ENCODE results near the gene EBF3. TPM values are rescaled to one million over a fixed set of nuclear protein-coding genes. Genes with fewer than 3 reads are reported as not detected.

Gene EBF3
- total RNA-seq, 1 experiment from 2014 or later = 3.0 TPM

DNA sequence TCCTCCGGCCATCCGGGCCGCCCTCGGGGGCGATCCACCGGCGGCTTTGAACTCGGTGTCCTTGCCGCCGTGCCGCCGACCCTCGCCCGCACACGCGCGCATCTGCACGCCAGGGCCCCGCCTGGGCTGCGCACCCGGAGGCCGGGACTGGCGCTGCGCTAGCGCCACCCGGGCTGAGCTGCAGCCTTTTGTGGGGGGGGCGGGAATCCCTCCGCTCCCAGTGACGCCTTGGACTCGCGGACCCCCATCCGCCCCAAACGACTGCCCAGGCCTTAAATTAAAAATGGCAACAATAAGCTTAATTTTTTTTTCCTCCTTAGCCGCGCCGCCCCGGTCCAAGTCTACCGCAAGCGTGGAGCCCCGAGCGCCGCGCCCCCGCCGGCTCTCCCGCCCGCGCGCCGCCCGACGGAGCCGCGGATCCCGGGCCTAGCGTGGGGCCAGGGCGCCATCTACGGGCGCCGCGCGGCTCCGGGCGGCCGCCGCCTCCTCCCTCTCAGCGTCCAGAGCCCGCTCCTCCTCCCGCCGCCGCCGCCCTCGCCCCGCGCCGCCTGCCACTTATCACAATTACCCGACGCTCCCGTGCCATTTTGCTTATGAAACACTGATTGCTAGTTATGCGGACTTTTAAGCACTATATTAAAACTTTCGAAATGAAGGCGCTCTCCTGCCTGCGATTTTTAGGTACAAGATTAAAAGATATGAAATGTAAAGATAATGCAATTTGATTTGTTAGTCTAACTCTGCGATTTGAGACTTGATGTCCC is 7.5 kb upstream of the EBF3 start:
- DNase-seq (ENCODE audit: low read depth) = peak; percentile 63

- peak; percentile 24 for DNase-seq (ENCODE audit: low read depth)
These were observed 6.6 kb upstream of the EBF3 start for GRCh38 chr10:129970465-129971364.

GRCh38 chr10:129969911-129970464 is 5.9 kb upstream of the EBF3 start:
- DNase-seq (ENCODE audit: low read depth) = no peak

DNA sequence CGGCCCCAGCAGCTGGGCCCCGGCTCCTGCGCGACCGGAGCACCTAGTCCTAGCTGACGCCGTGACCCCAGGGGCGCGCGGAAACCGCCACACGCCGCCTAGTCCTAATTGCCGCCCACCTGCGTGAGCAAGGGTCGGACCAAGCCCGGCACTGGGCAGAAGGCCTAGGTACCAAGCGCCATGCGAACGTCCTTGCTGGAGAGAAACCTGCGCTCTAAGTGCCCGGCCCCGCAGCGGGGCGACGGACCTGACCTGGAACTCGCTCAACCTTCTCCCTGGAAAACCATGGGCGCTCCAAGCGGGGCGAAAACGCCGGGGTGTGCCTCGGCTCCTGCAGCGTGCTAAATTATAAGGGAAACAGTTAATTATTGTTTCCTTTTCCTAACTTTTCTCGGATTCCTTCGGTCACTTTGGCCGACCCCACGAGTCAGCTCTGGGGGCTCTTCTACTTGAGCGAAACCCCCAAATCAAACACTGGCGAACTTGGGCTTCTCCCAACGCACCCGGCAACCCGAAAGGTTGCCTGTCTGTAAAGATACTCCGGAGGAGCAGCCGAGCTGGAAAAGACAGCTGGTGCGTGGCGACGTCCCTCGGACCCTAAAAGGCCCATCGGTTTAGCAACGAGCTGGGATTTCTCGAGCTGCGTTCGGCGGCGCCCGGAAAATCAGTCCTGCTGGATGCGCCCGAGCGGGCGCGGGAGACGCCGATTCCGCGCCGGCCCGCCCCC is 5.3 kb upstream of the EBF3 start:
- no peak for DNase-seq (ENCODE audit: low read depth)

DNA sequence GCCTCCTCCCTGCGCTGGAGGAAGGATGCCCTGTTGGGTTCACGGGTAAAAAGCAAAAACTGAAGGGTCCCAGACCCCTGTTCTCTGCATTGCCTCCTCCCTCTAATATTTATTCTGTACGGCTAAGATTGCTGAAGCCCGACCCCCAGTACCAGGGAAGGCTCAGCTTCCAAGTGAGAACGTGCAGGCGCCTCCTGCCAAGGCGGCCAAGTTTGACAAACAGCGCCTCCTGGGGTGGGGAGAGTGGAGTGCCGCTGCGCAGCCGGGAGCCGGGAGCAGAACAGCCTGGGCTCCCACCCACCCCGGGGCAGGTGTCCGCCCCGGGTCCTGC is 4.7 kb upstream of the EBF3 start:
- peak; percentile 31 for DNase-seq (ENCODE audit: low read depth)

DNA sequence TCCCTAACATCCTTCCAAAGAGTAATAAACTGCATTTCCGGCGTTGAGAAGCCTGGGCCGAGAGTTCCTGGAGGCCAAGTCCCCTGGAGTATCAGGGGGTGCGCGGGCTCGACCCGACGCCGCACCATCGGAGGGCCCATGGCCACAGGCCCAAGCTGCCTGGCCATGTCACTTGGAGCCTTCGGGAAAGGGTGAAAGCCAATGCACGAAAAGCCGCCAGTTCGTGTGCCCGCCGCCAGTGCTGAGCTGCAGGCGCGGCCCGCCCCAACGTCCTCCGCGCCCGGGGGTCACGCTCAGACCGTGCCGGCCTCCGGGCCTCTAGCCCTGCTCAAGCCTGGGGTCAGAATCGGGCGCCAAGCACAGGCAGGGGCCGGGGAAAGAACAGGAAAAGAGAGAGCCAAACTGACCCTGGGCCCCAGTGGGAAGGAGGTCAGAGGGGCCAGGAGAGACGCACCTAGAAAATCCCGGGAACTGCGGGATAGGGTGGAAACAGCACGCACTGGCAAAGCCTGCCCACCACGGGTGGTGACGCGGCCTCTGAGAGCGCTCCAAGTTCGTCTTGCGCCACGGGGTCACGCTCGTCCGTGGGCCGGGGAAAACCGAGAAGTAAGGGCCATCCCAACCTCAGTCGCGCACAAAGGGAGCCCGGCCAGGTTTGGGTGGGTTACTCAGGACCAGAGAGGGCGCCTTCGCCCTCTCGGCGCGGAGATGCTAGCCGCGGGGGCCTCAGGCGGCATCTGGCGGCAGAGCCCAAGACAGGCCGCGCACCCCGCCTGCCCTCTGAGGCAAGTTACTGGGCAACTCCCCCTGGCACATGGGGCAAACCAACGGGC is 4.2 kb upstream of the EBF3 start:
- no peak for DNase-seq (ENCODE audit: low read depth)

- no peak for DNase-seq (ENCODE audit: low read depth)
These were observed 3.5 kb upstream of the EBF3 start for GRCh38 chr10:129967579-129968019.

DNA sequence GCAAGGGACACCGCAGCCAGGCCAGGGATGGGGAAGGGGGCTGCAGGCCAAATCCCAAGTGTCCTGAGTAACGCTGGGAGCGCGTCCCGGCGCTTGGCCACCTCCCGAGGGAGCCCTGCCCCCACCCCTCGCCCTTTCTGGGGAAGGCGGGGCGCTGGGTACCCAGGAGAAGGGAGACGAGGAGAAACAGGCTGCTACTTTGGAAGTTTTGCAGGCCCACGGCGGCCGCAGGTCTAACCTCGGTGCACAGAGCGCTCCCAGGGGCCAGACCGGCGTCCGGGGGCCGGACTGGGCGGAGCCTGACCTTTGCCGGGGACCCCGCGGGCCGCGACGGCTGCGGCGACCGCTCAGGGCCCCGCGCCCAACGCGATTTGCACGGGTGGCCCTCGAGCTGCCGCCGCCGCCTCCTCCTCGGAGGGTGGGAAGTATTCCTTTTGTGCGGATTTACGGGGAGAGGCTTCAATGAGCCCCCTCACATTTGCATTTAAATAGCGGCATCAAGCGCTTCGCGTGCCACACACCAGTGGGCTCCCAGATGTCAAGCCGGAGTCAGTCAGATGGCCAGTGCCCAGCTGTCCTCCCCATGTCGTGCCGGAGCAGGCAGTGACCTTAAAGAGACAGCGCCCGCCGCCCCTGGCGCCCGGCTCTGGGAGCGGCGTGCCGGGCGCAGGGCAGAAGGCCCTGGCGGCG is 3.0 kb upstream of the EBF3 start:
- DNase-seq (ENCODE audit: low read depth) = no peak

GRCh38 chr10:129966370-129966888 is 2.4 kb upstream of the EBF3 start:
- DNase-seq (ENCODE audit: low read depth) = no peak

DNA sequence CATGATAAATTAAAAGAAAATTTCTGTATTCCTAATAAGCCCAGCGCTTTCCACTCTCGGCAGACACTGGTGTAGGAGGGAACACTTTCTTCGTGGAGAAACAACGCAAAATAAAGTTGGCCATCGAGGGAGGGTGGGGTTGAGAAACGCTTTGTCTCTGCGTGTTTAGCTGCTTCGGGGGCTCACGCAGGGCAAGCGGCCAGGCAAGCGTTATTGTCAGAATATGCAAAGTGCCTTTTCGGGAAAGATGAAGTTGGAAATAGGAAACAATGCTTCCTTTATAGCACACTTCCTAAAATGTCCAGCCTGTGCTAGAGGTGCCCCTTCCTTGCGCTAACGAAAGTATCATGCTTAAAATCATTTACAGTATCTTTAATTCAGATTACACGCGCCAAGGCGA is 1.9 kb upstream of the EBF3 start:
- no peak for DNase-seq (ENCODE audit: low read depth)

DNA sequence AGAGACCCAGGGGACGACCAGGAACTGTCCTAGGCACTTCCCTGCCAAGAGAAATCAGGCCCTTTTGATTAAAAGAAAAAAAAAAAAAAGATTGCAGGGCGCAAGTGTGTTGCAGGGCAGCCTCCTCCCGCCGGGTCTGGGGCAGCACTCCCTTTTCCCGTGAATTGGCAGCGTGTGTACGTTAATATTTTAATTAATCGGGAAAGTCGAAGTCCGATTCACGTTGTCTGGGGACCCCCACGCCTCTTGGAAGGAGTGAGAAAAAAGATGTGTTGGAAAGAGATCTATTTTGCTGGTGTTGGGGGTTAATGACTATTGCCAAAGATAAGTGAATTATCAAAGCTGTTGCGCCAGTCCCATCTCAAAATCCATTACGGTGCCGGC is 1.3 kb upstream of the EBF3 start:
- DNase-seq (ENCODE audit: low read depth) = no peak

DNA sequence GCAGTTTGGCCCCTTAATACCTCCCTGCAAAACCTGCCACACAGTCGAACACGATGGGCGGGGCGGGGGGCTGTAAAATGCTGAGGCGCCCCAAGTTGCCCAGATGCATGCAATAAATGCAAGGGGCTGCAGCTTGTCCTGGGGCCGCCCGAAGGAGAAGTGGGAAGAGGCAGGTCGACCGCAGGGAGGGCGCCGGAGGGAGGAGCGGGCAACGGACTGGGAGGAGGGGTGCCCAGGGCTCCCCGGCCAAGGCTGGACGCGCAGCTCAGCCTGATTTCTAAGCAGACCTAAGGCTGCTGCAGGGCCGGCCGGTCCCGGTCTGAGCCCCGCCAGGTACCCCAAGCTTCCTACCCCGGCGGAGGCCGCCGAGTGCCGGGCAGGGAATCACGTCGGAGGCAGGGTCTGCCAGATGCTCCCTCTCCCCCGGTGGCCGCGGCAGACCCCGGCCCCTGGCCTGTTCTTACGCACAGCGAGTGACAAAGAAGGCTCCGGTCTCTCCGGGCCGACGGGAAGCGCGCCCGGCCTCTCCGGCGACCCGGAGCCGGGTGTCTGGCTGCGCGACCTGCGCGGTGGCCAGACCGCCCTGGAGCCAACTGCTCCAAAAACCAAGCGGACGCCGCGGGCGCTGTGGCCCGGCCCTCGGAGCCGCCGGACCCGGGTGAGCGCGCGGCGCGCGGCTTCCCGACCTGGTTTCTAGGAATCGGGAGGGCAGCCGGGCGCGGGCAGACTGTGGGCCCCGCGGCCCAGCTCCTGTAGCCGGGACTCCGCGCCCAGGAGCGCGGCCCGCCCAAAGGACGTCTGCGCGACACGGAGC is 744 bp upstream of the EBF3 start:
- DNase-seq (ENCODE audit: low read depth) = peak; percentile 17

DNA sequence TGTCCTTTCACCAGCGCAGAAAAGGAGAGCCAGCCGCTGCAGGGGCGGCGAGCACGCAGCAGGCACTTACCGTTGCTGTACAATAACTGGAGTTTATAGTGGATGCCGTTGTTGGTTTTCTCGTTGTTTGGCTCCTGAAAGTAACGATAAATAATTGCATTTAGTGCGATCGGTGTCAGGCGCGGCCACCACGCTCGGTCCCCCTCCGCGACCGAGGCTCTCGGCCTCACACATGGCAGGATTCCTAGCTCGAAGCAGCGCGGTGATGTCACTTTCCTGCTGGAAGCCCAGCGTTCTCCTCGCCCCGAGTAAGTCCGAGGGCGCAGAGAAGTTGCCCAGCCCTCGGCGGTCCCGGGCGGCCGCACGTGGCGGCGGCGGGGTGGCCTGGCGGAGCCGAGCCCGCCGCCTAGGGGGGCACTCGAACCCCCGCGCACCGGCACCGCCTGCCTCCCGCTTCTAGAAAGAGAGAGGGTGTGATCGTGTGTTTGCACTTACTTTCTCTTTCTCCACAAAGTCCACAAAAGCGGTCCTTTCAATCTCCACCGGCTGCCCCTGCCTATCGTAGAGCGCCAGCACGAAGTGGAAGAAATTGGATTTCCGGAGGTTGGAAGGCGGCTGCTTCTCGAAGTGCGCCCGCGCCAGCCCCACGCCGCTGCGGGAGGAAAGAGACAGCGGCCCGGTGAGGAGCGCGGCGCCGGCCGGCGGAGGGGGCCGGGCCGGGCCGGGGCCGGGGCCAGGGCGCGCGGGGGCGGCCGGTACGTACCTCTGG is 1.0 kb downstream of the EBF3 start:
- DNase-seq (ENCODE audit: low read depth) = peak; percentile 58

DNA sequence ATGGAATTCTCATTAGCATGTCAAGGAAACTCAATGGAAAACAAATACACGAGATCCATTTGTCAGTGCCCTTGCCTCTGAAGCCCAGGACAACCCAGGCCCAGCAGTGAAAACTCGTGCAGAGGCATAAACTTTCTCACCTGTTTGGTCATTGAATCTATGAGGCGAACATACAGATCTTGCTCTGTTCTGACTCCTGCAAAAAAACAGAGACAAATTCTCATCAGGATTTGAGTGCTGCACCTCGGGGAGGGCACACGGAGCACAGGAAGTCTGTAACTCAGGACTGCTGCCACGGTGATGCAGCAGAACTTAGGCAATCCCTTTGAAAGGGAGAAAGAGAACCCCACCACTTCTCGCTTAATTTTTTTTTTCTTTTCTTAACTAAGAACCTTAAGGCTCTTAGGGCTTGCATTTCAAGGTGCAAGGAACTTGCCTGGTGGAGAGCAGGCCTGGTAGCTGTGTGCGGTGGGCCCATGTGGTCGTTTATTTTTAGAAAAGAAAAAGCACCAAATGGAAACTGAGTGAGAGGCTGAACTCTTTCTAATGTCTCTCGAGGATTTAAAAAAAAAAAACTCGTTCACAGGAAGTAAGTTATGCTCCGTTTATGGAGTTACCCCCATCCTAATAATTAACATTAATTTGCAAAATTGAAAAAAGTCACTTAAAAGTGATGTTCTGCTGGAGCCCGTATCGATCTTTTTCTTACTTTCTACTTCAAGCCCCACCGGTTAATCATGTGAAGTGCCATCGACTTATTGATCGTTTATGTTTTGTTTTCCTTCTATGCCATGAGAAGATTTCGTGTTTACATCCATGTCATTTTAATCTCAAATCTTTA is 1.8 kb downstream of the EBF3 start:
- no peak for DNase-seq (ENCODE audit: low read depth)

DNA sequence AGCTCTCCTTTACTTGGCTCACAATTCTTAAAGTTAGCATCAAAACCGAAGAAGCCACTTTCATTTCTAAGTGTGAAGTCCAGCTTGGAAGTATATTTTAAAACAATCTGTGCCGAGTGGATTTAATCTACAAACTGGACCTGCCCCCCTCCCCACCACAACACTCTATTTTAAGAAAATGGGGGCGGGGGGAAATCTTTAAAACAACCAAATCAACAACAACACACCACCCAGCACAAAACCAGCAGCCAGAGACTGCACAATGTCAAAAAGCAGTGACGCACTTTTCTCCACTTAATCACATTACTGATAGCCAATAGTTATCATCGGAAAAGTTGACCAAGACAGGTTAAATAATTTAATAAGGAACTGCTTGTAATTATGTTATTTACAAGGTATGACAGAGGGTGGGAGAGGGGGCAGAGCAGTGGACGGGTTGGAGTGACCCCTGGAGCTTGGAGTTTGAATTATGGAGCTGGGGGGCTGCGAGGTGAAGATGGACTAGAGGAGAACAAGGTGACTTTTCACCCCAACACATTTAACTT is 2.8 kb downstream of the EBF3 start:
- DNase-seq (ENCODE audit: low read depth) = no peak

- no peak for DNase-seq (ENCODE audit: low read depth)
These were observed 3.5 kb downstream of the EBF3 start for GRCh38 chr10:129960481-129961156.

Data from RPMI7951 (cell line).